Activated CD4-positive, alpha-beta T cell treated with anti-CD3 and anti-CD28 coated beads for 4 hours (primary cell): ENCODE measurements around the gene MAP6.
A peak's percentile ranks its signal among the peaks of the same experiment; 100 is the strongest.

Experiments
- DNase-seq, 2 donors: peaks; one replicate each; pipeline ENCODE4 v3.0.0-alpha.2; 2020

Gene MAP6

DNA sequence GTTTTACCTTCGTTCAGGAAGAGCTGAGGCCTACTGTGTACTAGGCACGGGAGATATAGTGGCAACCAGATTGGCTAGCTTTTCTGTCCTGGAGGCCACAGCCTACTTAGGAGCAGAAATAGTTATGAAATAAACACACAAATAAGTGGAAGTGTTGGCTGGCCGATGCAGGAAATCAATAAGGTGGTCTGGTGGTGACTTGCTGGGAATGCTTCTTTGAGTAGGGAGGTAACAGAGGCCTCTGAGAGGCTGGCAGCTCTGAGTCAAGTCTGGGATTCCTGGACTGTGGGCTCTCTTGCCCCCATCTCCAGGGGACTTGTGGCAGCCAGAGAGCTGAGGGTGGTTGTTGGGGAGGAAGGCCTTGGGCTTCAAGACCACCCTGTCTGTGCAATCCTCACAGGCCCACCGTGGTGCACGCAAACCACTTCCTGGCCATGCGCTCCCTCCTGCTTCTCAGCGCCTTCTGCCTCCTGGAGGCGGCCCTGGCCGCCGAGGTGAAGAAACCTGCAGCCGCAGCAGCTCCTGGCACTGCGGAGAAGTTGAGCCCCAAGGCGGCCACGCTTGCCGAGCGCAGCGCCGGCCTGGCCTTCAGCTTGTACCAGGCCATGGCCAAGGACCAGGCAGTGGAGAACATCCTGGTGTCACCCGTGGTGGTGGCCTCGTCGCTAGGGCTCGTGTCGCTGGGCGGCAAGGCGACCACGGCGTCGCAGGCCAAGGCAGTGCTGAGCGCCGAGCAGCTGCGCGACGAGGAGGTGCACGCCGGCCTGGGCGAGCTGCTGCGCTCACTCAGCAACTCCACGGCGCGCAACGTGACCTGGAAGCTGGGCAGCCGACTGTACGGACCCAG, 102.7 kb downstream of the MAP6 start:
- DNase-seq, result no peak

DNA sequence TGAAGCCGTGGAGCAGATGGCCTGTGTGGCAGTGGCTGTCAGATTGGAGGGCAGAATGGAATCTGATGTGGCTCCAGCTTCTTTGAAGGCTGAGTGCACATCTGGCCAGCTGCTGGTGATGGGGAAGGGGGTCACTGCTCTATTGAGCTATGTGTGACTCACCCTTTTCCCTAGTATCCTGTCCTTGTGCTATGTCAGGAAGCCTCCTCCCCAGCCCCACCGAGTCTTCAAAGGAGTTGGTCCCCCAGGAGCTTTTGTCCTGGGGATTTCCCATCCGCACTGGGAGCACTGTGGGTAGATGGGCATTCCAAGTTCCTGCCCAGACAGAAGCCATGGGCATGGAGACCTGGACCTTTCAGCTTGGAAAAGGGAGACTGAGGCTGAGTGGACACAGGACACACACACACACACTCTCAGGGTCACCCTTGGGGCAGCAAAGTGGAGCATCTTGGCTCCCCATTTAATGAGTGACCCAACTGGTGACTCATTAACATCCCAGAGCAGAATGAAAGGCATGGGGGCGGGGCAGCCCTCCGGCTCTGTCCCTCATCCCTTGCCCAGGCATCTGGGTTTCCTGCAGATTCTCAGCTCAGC, 103.5 kb downstream of the MAP6 start:
- DNase-seq, result no peak

- no peak for DNase-seq
Measured at GRCh38 chr11:75563978-75564552, 104.8 kb downstream of the MAP6 start.

DNA sequence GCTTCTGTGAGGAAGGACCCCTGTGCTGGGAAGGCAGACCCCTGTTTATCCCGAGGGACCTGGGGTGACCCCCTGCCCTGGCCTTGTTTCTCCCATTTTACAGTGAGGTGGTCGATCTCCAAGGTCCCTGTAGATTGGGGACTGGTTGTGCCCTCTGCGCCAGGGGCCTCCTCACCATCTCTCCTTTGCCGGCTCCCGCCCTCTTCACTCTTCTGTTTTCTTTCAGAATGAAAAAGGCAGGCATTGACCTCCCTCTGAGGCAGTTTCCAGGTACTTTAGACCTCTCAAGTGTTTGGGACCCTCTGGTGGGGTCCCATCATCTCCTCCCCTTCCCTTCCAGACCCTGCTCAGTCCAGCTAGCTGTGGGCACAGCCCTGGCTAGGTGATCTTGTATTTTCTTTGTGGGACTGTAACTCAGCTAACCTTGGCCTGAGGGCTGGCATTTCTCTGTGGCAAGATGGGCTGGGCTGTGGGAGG, 105.3 kb downstream of the MAP6 start:
- DNase-seq, result no peak

DNA sequence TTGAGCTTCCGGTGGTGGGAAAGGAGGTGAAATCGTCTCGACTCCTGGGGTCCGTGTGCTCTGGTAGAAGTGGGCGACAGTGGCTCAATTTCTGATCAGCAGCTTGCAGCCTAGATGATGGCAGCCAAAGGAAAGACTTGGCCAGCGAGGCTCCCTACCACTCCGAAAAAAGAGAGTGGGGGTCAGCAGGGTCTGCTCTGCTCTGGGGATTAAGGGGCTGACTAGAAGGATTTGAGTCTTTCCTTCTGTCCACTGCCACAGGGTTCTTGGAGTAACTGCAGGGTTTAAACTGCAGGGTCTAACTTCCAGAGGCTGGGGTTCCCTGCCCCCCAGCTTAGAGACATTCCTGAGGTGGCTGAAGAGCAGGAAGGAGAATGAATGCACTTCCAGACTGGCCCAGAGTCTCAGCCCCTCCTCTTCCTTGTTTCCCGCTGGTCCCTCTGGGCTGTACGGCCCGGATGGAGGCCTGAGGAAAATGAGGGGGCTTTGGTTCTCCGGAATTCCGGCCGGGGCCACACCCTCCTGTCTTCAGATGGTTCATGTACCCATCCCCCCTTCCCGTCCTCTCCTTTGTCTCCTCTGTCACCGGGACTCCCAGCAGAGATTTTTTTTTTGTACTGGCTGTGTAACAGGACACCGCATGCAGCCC, 105.9 kb downstream of the MAP6 start:
- no peak for DNase-seq

GRCh38 chr11:75562048-75562835, 106.6 kb downstream of the MAP6 start, which contains the start of gene SERPINH1:
Gene SERPINH1, plus strand, starts transcription at chr11:75562253. Its CDS starts 4,097 bp downstream, at chr11:75566350.
- peak; percentile 44 to 51 for DNase-seq

GRCh38 chr11:75561426-75562047, 107.3 kb downstream of the MAP6 start:
- no peak for DNase-seq

GRCh38 chr11:75560644-75561043, 108.2 kb downstream of the MAP6 start:
- DNase-seq, result no peak

- DNase-seq, result no peak
Measured at GRCh38 chr11:75558939-75559843, 109.6 kb downstream of the MAP6 start.

- no peak for DNase-seq
Measured at GRCh38 chr11:75557666-75558494, 111.0 kb downstream of the MAP6 start.

DNA sequence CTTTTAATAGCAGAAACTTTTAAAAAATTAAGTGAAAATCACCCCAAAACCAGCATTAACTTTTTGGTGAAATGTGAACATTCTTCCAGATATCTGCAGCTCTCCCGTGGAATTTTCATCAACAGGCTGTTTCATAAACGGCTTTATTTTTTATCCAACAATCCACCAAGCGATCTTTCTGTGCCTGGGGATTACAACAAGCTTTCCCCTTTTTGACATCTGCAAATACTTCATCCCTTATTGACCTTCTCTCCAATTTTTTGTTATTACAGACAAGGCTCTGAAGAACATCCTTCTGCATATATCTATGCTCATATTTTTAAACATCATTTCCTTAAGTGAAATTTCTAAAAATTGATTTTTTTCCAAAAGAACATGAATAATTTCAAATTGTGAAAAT, 112.6 kb downstream of the MAP6 start:
- DNase-seq, result no peak

- DNase-seq, result no peak
Measured at GRCh38 chr11:75555079-75555811, 113.6 kb downstream of the MAP6 start.

DNA sequence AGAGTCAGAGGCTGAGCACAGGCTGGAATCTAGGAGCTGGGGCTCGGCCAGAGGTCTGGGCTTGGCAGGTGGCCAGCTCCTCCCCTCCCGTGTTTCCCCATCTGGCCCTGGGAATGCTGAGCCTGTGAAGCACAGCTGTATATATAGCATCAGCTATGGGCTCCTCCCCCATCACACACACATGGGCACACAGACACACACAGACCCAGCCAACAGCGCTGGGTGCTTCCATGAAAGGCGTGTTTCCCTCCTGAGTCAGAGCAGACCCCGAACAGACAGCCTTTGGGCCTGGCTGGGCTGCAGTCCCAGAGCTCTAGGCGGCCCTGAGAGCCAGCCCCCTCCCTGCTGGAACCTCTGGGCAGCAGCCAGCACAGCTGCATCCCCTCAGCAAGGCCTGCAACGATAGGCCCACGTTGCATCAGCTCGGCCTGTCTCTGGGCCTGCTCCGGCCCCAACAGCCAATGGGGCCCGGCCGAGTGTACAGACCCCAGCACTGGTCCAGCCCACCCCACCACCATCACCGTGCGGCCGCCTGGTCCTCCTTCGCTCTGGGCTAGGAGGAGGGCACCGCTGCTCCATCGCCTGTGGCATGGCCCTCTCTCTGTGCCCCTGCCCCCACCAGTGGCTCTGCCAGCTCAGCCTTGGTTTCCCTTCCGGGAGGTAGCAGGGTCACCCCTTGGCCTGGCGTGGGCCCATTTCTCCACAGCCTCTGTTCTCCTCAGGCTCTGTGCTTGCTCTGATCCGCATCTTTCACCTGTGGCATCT, 114.4 kb downstream of the MAP6 start:
- DNase-seq, result no peak

GRCh38 chr11:75553889-75554257, 115.0 kb downstream of the MAP6 start:
- DNase-seq, result no peak

GRCh38 chr11:75553182-75553581, 115.7 kb downstream of the MAP6 start:
- no peak for DNase-seq

DNA sequence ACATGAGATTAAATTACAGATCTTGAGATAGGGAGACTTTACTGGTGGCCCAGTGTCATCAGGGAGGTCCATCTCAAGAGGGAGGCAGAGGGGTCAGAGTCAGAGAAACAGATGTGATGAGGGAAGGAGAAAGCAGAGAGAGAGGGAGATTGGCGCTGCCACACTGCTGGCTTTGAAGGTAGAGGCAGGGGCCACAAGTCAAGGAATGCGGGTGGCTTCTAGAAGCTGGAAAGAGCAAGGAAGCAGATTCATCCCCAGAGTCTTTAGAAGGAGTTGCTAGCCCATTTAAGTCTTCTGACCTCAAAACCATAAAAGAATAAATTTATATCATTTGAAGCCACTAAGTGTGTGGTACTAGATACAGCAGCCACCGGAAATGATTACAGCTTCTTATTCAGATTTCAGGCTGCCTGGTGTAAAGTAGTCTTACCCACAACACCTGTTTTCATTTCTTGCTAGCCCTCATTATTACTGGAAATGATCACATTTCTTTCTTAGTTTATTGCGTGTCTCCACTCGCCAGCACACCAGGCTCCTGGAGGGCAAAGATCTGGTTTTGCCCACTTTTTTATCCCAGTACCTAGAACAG, 119.4 kb downstream of the MAP6 start:
- DNase-seq, result no peak

DNA sequence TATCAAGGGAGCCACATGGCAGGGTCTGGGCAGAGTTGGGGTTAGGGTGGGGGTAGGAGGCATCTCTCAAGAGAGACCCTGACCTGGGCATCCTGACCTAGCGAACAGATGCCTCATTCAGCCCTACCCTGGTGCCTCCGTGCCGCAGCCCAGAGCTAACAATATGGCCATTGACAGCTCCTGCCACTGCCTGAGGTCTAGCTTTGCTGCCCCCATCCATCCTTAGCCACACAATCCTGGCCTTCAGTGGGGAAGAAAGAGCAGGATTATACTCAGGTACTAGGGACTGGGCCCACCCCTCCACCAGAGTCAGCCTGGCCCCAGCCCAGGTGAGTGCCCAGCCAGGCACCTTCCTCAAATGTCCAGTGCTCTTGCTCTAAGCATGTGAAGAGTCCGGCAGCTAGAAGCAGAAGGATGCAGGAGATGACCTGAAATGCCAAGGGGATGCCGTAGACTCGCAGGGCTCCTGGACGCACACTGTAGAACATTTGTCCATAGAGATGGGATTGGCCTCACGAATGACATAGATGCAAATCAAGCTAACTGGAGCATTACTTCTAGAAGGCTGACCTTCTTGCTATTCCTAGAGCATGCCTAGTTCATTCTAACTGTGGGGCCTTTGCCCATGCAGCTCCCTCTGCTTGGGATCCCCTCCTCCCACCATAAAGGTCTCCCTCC, 120.1 kb downstream of the MAP6 start:
- DNase-seq, result no peak
